Muscle layer of colon (tissue), 2 donors: ENCODE measurements around the gene PCBP3.
"Not testable (repeated sequence)": the region's sequence is repeated elsewhere in the genome, so short reads cannot be mapped to it uniquely, and the experiment has no call there.

Experiments used
- H3K27ac ChIP-seq: one replicate; pipeline ENCODE4 v1.7.0; 2013; ENCODE audit warnings: low read depth, mild to moderate bottlenecking, low read length, moderate library complexity
- H3K27me3 ChIP-seq, 2 donors: one replicate each; pipeline ENCODE4 v1.7.0; 2013; ENCODE audit warnings: low read length in 2 of 2, mild to moderate bottlenecking in 2 of 2; ENCODE audit not compliant: insufficient read depth in 2 of 2, control insufficient read depth in 1 of 2
- H3K36me3 ChIP-seq: one replicate; pipeline ENCODE4 v1.7.0; 2013; ENCODE audit warnings: mild to moderate bottlenecking, low read length; ENCODE audit not compliant: insufficient read depth
- H3K4me1 ChIP-seq: one replicate; pipeline ENCODE4 v1.7.0; 2013; ENCODE audit warnings: mild to moderate bottlenecking, low read length; ENCODE audit not compliant: insufficient read depth
- H3K4me3 ChIP-seq, 2 donors: one replicate each; pipeline ENCODE4 v1.7.0; 2013; ENCODE audit warnings: low read length in 2 of 2, low read depth in 1 of 2, mild to moderate bottlenecking in 1 of 2, moderate library complexity in 1 of 2
- H3K9ac ChIP-seq: one replicate; pipeline ENCODE4 v1.7.0; 2013; ENCODE audit warnings: low read length
- H3K9me3 ChIP-seq: one replicate; pipeline ENCODE4 v1.7.0; 2013; ENCODE audit warnings: mild to moderate bottlenecking, low read length
- donor health status: abdominal sarcoma.
- donor health status: Adenocarcinoma of cecum.

The PCBP3 gene

GRCh38 chr21:45801989-45802388 is 158.5 kb downstream of the PCBP3 start:
- Histone ChIP-seq H3K9ac (no peak overlapping the region), H3K4me3 (no peak overlapping the region), H3K36me3 (no peaks in the 10 kb centered on the region), H3K27ac (no peak overlapping the region), H3K4me1 (no peaks in the 10 kb centered on the region), H3K27me3 (no peaks in the 10 kb centered on the region), H3K9me3 (no peaks in the 10 kb centered on the region)

DNA sequence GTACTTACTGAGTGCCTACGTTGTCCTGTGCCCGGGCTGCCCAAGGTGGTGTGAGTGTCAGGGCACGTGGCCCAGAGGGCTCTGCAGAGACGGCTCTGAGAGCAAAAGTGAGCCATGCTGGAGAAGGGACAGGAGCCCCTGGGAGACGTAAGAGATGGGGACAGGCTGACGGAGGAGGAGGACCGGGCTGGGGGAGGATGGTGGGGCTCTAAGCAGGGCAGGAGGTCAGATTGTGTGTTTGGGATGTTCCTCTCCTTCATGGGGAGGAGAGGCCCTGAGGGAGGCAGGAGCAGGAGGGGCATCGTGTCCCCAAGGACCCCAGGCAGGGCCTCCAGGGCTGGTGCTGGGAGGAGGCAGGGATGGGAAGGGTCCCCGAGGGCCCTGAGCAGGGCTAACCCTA is 158.9 kb downstream of the PCBP3 start:
- Histone ChIP-seq H3K27ac (no peak overlapping the region), H3K27me3 (no peaks in the 10 kb centered on the region), H3K9ac (no peak overlapping the region), H3K4me1 (no peaks in the 10 kb centered on the region), H3K36me3 (no peaks in the 10 kb centered on the region), H3K4me3 (no peak overlapping the region), H3K9me3 (no peaks in the 10 kb centered on the region)

- H3K36me3 ChIP-seq: no peaks in the 10 kb centered on the region
- no peak overlapping the region for H3K27ac ChIP-seq
- no peaks in the 10 kb centered on the region for H3K27me3 ChIP-seq
Observed at GRCh38 chr21:45802956-45803617, 159.6 kb downstream of the PCBP3 start.

DNA sequence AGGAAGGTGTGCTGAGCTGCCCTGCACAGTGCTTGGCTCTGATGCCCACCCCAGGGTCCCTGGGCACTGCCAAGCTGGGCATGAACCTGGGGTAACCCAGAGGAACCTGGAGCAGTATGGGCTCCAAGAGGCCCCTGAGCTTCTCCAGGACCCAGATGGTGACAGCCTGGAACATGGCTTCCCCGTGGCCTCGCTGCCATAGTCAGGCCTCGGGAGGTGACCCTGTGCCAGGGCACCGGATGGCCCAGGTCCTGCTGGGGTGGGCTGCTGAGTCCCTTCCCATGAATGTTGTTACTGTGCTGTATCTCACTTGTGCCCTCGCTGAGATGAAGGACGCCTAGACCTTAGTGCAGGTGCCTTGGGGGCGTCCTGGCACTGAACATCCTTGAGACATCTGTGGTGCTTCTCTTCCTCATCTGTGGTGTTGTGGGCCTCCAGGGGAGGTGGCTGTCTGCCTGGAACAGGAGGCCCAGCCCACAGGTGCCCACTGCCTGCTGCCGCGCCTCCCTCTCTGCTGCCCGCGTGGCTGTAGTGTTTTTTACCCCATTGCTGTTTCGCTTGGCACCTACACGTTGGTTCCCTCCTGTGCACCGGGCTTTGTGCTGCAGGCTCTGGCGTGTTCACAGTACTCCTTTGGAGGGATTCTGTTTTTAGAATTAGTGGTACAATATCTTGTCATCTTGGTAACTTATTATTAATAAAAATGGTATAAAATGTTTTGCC is 160.3 kb downstream of the PCBP3 start:
- Histone ChIP-seq H3K27ac (no peak overlapping the region), H3K9ac (no peak overlapping the region), H3K9me3 (no peaks in the 10 kb centered on the region), H3K36me3 (no peaks in the 10 kb centered on the region), H3K4me1 (no peaks in the 10 kb centered on the region), H3K27me3 (no peaks in the 10 kb centered on the region), H3K4me3 (no peak overlapping the region)

More at GRCh38 chr21:45802956-45803617, 159.6 kb downstream of the PCBP3 start:
- no peak overlapping the region for H3K9ac ChIP-seq
- H3K4me1 ChIP-seq: no peaks in the 10 kb centered on the region
- H3K9me3 ChIP-seq: no peaks in the 10 kb centered on the region
- H3K4me3 ChIP-seq: no peak overlapping the region

DNA sequence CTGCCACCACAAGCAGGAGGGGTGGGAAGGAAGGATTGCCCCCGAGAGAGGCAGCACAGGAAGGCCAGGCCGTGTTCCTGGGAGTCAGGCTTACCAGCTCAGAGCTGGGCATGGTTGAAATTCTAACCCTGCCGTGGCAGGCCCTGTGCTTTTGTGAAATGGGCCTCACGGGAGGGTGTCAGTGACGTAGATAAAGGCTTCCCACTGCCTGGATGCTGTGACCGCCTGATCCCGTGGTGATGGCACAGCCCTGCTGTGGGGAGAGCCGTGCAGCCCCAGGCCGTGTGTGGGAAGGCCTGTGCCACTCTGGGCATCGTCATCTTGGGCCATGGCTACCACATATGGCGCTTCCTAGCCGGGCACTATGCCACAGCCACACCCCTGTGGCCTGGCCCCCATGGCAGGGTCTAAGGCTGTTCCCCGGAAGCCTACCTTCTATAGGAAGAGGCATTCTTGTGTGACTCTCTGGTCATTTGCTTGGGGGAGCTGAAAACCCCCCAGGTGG is 161.3 kb downstream of the PCBP3 start:
- no peak overlapping the region for H3K27ac ChIP-seq
- no peak overlapping the region for H3K4me3 ChIP-seq
- H3K27me3 ChIP-seq: no peaks in the 10 kb centered on the region
- H3K9me3 ChIP-seq: no peaks in the 10 kb centered on the region
- no peak overlapping the region for H3K9ac ChIP-seq
- H3K36me3 ChIP-seq: no peaks in the 10 kb centered on the region
- no peaks in the 10 kb centered on the region for H3K4me1 ChIP-seq

GRCh38 chr21:45805321-45805720 is 161.8 kb downstream of the PCBP3 start:
- Histone ChIP-seq H3K4me3 (no peak overlapping the region), H3K27ac (no peak overlapping the region), H3K27me3 (no peaks in the 10 kb centered on the region), H3K4me1 (no peaks in the 10 kb centered on the region), H3K9me3 (no peaks in the 10 kb centered on the region), H3K9ac (no peak overlapping the region), H3K36me3 (no peaks in the 10 kb centered on the region)

DNA sequence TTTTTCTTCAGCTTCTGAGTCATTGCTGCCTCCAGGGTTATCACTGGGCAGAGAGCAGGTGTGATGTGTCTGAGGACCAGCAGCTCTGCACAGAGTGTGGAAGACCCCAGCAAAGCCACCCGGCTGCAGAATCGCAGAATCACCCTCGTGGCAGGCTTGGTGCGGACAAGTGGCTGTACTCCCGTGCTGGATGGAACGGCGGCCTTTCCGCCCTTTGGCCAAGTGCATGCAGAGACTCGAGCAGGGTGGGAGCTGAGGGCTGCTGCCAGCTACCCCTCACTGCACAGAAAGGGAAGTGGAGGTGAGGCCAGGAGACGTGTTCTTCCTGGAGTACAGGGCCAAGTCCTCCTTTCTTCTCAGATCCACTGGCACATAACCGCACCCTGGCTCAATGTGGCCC is 162.5 kb downstream of the PCBP3 start:
- H3K27me3 ChIP-seq: no peaks in the 10 kb centered on the region
- H3K4me3 ChIP-seq: no peak overlapping the region
- H3K36me3 ChIP-seq: no peaks in the 10 kb centered on the region
- H3K27ac ChIP-seq: no peak overlapping the region
- H3K9ac ChIP-seq: no peak overlapping the region
- H3K9me3 ChIP-seq: no peaks in the 10 kb centered on the region
- H3K4me1 ChIP-seq: no peaks in the 10 kb centered on the region

- H3K36me3 ChIP-seq, H3K4me1 ChIP-seq, H3K9me3 ChIP-seq, H3K27ac ChIP-seq, H3K9ac ChIP-seq, H3K27me3 ChIP-seq, H3K4me3 ChIP-seq: not testable (repeated sequence)
Observed at GRCh38 chr21:45808663-45809062, 165.1 kb downstream of the PCBP3 start.

DNA sequence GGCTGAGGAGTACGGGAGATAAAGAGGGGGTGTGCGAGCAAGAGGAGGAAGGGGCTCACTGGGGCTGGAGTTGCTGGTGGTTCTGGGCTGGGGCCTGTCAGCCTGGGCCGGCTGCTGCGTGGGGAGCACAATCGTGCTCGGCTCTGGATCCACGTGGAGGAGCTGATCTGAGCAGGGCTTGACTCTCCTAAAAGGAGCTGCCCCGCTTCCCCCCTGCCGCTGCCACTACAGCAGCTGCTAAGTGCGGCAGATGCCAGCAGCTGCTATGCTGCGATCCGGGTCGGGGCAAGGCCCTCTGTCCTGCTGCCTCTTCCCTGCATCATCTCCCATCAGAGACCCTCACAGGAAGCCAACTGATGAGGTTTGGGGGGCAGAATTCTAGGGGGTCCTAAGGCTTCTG is 165.9 kb downstream of the PCBP3 start:
- no peak overlapping the region for H3K9ac ChIP-seq
- no peaks in the 10 kb centered on the region for H3K27me3 ChIP-seq
- no peaks in the 10 kb centered on the region for H3K9me3 ChIP-seq
- no peak overlapping the region for H3K27ac ChIP-seq
- no peaks in the 10 kb centered on the region for H3K4me1 ChIP-seq
- no peak overlapping the region for H3K4me3 ChIP-seq
- no peaks in the 10 kb centered on the region for H3K36me3 ChIP-seq

GRCh38 chr21:45811136-45811535 is 167.6 kb downstream of the PCBP3 start:
- no peak overlapping the region for H3K27ac ChIP-seq
- H3K4me3 ChIP-seq: no peak overlapping the region

DNA sequence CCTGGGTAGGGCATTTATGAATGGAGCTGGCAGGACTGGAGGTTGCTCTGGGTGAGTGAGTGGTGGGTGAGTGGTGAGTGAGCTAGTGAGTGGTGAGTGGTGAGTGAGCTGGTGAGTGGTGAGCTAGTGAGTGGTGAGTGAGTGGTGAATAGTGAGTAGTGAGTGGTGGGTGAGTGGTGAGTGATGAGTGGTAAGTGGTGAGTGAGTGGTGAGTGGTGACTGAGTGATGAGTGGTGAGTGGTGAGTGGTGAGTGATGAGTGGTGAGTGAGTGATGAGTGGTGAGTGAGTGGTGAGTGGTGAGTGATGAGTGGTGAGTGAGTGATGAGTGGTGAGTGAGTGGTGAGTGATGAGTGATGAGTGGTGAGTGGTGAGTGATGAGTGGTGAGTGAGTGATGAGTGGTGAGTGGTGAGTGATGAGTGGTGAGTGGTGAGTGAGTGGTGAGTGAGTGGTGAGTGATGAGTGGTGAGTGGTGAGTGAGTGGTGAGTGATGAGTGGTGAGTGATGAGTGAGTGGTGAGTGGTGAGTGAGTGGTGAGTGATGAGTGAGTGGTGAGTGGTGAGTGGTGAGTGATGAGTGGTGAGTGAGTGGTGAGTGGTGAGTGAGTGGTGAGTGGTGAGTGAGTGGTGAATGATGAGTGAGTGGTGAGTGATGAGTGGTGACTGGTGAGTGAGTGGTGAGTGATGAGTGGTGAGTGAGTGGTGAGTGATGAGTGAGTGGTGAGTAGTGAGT is 170.8 kb downstream of the PCBP3 start:
- not testable (repeated sequence) for H3K9me3 ChIP-seq, H3K4me1 ChIP-seq, H3K4me3 ChIP-seq, H3K9ac ChIP-seq, H3K27me3 ChIP-seq, H3K27ac ChIP-seq, H3K36me3 ChIP-seq

More at GRCh38 chr21:45811136-45811535, 167.6 kb downstream of the PCBP3 start:
- Histone ChIP-seq H3K4me1 (no peaks in the 10 kb centered on the region), H3K27me3 (no peaks in the 10 kb centered on the region), H3K9ac (no peak overlapping the region), H3K9me3 (no peaks in the 10 kb centered on the region), H3K36me3 (no peaks in the 10 kb centered on the region)
